HG03342 (cell line): ENCODE measurements around the gene SH3PXD2B.
"Not testable (repeated sequence)": the region's sequence is repeated elsewhere in the genome, so short reads cannot be mapped to it uniquely, and the experiment has no call there.

Experiments
- ATAC-seq: cut with Tn5 transposase; IDR thresholded peaks from one replicate; pipeline ENCODE4 v1.9.1; 2021; ENCODE audit warnings: mild to moderate bottlenecking, moderate library complexity; ENCODE audit not compliant: unreplicated experiment

SH3PXD2B gene

DNA sequence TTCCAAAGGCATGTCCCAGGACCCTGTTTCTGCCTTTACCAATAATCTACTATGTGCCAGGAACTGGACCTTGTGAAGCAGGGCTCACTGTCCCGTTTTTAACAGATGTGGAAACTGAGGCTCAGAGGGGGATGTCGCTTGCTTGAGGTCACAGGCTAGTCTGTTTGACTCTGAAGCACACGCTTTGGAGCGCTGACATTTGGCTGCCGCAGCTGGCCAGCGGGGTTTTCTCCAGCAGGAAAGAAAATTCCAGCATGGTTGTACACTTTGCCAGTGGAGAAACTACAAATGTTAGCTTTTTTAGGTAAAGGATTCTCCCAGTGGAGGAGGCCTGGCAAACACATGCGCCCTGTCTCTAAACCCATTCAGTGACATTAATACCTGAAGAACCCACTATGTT is 50.5 kb downstream of the SH3PXD2B start:
- ATAC-seq, result no peak

DNA sequence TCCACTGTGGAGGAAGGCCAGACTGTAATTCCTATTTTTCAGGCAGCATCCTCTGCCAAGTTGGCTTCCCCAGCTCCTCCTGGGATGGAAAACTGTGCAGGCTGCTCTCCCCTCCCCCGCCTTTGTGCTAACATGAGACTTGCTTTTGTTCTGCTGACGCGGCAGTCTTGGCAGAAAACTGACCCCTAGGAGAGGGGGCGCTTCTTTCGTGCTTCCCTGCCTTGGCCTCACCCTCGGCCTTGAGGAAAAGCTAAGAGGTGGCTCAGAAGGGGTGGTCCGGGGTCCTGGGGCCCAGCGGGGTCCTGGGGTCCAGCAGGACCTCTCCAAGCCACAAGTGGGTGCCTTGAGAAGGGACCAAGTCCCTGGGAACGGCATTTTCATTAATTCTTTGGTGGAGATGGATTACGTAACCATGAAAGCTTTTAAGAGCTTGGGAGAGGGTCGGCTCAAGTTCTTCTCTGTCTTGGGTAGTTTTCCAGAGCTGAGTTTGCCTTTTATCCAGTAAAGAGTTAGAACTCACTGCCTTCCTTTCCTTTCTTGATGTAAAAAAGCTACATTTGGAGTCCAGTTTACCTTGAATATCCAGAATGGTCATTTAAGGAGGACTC is 51.0 kb downstream of the SH3PXD2B start:
- no peak for ATAC-seq

DNA sequence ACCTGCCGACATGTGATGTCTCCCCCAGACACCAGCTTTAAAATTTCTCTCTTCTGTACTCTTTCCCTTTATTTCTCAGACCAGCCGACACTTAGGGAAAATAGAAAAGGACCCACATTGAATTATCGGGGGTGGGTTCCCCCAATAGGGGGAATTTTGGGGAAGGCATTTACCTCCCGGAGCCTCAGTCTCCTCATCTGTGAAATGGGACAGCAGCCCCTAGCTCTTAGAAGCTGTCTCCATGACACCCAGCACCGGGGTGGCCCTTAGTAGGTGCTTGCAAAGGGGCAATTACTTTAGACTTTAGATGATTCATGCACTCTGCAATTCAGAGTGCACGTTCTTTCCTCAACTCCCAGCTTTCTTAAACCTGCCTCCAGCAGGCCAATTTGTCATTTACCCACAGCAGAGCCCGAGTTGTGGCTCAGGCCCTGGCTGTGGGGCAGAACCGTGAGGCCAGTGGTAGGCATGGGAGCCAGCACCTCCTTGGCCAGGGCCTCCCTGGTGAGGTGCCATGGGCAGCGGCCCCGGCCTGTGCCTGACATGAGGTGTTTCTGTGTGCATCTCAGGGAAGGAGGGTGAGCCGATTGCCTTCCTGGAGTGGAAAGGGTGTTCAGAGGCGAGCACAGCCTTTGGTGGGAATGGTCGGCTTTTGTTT is 51.7 kb downstream of the SH3PXD2B start:
- no peak for ATAC-seq

DNA sequence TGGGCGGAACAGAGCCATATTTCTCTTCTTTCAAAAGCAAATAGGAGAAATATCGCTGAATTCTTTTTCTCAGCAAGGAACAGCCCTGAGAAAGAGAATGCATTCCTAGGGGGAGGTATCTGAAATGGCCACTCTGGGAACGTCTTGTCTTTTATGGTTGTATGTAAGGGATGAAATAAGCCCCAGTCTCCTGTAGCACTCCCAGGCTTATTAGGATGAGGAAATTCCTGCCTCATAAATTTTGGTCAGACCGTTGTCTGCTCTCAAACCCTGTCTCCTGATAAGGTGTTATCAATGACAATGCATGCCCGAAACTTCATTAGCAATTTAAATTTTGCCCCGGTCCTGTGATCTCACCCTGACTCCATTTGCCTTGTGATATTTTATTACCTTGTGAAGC is 52.3 kb downstream of the SH3PXD2B start:
- ATAC-seq, result not testable (repeated sequence)

DNA sequence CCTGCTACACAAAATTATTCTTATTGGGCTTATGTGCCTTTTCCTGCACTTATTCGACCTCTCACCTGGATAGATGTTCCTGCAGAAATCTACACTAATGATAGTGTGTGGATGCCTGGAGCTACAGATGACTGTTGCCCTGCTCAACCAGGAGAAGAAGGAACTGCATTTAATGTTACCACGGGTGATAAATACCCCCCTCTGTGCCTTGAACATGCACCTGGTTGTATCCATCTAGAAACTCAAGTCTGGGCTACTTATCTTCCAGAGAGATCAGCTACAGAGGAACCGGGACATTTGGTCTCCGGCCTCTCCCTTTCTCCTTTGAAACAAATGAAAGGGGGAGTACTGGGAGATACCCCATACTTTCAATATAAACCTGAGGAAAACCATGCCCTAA is 54.5 kb downstream of the SH3PXD2B start:
- no peak for ATAC-seq

DNA sequence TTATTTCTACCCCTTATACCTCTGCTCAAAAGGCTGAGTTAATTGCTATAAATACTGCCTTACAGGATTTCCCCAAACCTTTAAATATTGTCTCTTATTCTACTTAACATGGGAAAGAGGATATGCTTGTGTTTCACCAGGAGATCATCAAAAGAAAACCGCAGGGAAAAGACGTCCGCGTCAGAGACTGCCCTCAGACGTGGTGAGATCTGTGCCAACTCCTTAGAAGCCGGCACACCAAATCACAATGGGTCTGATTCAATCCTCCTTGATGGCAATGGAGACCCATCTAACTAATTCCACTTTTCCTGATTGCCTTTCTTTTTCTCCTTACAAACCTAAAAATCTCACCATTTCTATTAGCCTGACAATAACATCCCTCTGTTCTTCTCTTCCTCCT is 55.0 kb downstream of the SH3PXD2B start:
- ATAC-seq, result no peak

DNA sequence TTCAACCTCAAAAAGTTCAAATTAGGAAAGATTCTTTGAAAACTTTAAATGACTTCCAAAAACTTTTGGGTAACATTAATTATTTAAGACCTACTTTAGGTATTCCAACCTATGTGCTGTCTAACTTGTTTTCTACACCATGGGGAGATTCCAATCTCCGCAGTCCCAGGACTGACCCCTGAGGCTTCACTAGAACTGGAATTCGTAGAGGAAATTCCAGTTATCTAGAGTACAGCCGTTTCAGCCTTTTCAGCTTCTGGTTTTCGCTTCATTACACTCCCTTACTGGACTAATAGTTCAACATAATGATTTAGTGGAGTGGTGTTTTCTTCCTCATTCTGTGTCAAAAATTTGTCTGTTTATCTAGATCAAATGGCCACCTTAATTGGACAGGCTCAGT is 55.7 kb downstream of the SH3PXD2B start:
- ATAC-seq, result not testable (repeated sequence)

DNA sequence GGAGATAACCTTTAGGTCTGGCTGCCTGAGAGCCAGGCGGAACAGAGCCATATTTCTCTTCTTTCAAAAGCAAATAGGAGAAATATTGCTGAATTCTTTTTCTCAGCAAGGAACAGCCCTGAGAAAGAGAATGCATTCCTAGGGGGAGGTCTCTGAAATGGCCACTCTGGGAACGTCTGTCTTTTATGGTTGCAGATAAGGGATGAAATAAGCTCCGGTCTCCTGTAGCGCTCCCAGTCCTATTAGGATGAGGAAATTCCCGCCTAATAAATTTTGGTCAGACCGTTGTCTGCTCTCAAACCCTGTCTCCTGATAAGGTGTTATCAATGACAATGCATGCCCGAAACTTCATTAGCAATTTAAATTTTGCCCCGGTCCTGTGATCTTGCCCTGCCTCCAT is 57.3 kb downstream of the SH3PXD2B start:
- ATAC-seq, result not testable (repeated sequence)

DNA sequence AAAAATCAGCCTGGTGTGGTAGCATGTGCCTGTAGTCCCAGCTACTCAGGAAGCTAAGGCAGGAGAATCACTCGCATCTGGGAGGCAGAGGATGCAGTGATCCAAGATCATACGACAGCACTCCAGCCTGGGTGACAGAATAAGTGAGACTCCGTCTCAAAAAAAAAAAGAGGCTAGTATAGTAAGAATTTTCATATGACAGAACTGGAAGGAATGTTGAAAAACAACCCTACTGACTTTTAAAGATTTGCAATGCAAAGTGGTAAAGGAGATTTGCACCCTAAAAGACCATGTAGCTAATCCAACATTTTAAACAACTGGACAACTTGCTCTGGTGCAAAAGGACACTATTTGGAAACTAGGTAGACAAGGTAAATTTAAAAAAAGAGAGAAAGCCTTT is 58.1 kb downstream of the SH3PXD2B start:
- no peak for ATAC-seq

DNA sequence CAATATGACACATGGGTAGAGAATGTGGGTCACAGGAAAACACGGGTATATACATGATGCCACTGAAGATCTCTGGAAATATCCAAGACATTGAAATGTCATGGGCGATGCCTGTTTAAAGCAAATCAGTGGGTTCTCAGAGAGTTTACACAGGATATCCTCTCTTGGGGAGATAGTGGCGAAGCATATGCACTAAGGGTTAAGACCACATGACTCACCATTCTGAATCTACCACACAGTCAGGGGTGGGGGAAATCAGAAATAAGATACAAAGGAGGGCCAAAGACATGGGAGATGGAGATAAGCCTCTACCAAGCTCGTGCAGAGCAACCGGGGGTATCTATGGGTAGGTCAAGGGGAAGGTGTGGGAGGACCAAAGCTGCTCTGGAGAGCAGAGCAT is 58.8 kb downstream of the SH3PXD2B start:
- no peak for ATAC-seq

DNA sequence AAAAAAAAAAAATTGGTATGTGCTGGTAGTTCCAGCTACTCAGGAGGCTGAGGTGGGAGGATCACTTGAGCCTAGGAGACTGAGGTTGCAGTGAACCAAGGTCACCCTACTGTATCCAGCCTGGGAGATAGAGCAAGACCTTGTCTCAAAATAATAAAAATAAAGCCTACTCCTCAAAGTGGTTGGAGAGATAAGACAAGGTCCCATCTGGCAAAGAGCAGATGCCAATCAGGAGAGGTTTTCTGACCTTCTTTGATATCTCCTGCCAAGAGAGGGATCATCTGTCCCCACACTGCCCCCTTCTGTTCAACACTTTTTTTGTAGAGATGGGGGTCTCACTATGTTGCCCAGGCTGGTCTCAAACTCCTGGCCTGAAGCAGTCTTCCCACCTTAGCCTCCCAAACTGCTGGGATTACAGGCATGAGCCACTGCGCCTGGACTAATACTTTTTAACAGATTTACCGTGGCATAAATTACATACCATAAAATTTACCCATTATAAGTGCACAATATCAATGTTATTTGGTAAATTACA is 64.7 kb downstream of the SH3PXD2B start:
- no peak for ATAC-seq

DNA sequence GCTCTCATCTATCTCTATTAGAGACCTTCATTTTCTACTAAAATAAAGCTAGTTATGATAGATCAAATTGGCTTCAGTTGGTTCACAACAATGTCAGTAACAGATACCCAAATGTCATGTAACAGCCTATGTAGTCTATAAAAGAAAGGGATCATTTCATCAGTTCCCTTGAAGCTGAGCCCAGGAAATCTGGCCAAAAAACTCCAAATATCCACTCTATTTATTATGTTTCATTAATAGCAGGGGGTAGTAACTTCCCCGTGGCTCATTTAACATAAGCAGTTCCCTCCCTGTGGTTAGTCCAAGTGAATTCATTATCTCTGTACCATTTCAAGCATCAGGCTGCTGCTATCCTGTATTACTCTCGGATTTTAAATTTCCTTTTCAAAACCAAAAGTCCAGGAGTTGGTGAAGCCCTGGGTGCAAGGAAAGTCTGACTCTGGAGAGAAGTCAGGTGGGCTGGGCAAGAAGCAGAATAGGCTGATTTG is 66.0 kb downstream of the SH3PXD2B start:
- no peak for ATAC-seq

DNA sequence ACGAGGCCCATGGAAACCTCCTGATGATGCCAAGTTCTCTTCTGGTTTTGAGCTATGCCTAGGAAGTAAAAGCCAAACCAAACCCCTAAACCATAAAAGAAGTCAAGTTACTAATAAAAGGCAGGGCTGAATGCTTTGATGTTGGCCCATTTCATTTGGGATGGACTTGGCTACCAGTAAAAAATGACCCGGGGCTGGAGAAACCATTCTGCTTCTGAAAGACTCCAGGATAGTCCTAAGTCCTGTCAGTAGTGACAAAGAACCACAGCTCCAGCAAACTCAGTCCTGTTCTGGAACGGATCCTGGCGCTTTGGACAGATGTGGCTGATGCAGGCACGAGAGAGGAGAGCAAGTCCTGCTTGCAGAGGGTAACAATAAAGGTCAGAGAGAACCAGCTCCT is 68.6 kb downstream of the SH3PXD2B start:
- no peak for ATAC-seq

DNA sequence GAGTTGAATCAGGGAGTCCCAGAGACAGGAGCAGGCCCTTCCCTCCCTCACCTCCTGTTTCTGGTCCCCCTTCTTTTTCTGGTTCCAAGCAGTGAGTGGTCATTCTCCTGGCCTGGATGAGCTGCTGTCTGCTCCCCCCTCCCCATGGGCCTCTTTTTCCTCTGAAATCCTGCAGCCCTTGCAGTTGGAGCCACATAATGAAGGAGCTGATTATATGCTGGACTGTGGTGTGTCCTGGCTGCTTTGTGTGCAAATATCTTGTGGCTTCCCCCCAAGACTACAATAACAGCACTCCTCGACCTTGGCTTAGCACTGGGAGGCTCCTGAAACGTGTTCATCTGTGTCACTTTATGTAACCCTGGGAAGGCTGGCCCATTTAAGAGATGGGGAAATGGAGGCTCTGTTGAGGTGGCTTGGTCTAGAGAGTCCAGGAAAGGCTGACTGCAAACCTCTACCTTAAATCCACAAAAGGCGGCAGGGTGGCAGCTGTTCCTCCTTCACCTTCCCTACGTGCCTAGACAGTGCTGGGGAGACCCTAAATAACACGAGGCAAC is 69.2 kb downstream of the SH3PXD2B start:
- no peak for ATAC-seq

DNA sequence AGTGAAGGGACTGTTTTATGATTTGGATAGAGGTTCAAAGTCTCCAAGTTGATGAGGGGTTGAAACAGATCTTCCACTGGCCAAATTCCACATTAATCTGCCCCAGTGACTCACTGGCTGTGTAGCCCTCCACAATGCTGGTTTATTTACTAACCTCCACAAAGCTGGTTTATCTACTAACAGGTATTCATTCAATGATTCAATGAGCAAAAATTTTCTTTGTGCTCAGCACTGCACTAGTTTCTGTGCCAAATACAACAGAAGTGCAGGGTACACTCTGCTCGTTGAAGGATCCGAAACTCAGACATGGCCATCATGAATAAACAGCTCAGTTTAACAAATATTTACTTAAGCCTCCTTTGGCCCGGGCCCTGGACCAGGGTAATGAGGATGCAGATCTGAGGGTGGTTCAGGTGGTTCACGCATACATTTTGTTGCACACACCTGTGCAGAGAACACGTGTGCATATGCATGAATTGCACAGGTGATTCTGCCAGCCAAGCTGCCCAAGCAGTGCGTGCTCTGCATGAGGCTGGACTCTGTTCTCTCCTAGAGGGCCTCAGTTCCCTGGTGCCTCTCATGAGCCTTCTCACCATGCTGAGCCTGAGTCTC is 71.0 kb downstream of the SH3PXD2B start:
- no peak for ATAC-seq

DNA sequence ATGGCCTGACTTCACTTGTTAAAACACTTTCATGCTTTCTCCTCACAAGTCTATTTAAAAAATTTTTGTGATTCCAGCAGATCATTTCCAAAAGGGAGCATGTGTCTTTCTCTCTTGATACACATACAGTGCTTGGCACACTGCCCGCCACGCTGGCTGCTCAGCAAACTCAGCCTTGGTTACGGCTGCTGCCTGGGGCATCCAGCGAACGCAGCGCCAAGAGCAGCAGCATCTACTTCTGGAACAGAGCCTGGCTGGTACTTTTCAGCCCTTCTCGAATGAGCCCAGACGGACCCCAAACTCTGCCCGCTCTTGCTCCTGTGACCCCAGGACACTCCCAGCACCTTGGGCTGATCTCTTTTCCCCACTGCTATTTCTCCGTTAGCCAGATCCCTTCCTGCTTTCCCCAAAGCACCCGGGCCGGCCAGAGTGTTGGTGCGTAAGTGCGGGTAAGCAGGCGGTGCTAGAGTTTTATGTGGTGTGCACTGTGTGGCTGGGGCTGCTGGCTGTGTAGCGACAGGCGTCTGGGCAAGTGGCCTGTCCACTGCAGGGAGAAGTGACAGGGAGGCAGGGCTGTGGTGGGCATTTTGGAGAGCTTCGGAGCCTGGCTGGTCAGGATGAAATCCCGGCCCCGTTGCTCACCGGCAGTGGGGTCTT is 73.2 kb downstream of the SH3PXD2B start:
- ATAC-seq, result no peak

DNA sequence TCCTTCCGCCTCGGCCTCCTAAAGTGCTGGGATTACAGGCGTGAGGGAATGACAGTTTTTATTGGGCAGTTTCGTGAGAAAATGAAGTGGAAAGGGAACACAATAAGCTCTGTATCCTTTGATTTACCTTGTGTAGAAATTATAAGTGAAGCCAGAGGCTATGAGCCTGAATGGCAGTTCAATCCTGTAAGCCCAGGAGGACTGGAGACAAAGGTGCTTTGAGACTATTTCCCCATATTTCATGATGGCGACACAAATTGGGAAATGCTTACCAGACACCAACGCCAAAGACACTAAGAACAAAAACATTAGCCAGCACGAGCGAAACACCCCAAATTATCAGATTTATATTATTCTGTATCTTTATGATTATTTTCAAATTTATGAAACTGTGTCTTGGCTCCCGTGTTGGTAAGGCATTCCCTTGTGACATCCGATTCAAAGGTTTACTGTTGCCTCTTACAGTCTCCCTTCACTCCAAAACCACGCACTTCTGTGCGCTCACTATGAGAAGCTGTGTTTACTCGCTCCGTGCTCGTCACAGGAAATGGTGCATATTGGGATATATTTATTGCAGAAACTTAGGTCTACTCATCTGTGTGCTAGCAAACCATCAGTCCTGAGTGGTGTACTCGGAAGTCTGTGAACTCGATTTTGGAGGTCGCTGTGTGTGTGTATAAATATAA is 73.9 kb downstream of the SH3PXD2B start:
- ATAC-seq, result no peak

DNA sequence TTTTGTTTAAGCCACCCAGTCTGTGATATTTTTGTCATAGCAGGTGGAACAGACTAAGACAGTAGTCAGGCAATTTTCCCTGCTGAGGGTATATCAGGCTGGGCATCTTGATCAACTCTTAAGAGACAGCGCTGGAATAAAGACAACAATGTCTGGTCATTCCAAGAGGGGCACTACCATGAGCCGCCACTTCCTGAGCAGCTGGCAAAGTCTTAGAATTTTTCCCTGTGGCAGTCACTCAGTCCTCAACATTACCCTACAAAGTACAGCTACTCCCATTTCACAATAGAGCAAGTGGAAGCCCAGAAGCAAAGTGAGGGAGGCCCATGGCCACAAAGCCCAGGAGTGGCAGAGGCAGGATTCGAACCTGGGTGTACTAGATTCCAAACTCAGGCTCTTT is 74.8 kb downstream of the SH3PXD2B start:
- no peak for ATAC-seq

DNA sequence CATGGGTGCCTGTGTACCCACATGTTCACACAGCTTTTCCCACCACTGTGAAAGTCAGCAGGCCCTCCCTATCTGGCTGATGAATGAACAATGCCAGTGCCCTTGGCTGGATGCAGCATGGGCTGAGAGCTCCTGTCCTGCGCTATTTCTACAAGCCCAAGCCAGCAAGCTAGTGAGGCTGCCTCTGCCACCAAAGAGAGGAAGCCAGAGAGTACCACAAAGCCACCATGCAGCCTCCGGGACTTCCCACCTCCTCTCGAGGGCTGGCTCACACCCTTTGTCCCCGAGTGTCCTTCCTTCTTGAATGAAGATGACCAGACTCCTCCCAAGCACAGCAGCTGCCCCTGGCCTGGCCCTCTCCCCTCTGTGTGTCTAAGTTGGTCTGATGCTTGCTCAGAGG is 76.5 kb downstream of the SH3PXD2B start:
- ATAC-seq, result no peak

DNA sequence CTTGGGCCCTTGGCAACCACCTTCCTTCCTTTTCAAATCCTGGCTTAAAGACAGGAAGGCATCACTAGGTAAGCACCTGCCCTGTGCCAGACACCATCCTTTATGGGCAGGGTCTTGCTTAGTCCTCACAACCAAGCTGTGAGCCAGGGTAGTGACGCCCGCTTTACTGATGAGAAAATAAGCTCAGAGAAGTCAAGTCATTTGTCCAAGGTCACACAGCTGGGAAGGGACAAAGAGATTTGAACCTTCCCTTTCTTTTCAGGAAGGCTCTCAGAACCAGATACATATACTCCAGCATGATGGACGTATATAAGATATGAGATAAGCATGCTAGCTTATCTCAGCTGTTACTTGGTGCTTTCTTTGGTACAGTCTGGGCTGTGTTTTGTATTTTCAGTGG is 76.9 kb downstream of the SH3PXD2B start:
- ATAC-seq, result no peak

DNA sequence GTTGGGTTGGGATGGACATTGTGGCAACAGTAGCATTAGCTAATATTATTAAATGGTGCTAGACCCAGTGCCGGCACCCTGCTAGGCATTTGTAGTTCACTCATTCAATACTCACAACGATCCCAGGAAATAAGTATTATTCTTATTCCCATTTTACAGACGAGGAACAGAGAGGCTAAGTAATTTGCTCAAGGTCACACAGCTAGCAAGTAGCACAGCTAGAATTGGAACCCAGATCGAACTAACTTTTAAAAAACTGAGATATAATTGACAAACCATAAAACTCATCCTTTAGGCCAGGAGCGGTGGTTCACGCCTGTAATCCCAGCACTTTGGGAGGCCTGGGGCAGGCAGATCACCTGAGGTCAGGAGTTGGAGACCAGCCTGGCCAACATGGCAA is 79.5 kb downstream of the SH3PXD2B start:
- no peak for ATAC-seq
